Measurements from ENCODE around the gene STRBP.

GRCh38 chr9:123119566-123119965 is 148.8 kb downstream of the STRBP start:
- TF ChIP-seq POLR2A (IDR thresholded peaks at IDR 0.05), result no peak
- no peak for TF ChIP-seq CTCF (IDR thresholded peaks at IDR 0.05)
- TF ChIP-seq EP300 (IDR thresholded peaks at IDR 0.05), result no peak

Measured in suprapubic skin (tissue), 3 donors.